Measurements from ENCODE around the gene SLIT3.

DNA sequence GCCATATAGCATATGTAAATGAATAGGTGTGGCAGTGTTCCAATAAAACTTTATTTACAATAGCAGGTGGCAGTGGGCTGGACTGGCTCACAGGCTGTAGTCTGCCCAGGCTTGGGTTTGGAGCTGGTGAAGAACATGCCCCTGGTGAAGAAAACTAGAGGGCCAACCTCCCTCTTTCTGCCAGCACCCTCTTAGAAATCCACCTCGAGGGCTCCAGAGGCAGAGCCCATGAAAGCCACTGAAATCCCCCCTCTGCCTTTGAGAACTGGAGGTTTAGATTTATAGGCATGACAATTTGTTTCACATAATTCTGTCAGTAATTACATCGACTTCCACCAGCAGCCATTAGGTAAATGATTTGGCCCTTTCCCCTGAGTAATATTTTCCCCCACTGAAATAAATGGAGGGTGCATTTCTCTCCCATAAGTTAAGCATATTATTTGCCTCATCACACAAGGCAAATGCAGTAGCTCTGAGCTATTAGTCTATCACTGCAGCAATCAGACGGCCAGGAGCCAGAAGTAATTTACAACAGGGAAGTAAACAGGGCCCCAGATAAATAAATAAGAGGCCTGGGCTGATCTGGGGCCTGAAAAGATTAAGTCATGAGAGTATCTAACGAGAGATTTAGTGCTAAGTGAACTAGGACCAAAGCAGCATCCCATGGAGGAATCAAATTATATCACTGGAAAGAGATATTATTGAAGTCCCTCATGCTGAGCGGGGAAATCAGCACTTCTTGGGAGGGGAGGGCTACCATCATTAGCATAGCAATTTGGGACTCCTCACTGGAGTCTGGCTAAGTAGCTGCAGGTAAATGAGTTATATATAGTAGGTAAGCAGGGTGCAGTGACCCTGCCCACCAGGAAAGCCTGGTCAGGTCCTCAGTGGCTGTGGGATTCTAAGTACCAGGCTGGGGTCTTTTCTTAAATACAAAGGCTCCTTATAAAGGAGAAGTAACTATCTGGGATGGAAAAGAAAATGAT lies 123.9 kb downstream of the SLIT3 start:
- no peak for TF ChIP-seq POLR2AphosphoS5 (IDR thresholded peaks at IDR 0.05; ENCODE audit: low read depth)
- TF ChIP-seq, protein P1, sequence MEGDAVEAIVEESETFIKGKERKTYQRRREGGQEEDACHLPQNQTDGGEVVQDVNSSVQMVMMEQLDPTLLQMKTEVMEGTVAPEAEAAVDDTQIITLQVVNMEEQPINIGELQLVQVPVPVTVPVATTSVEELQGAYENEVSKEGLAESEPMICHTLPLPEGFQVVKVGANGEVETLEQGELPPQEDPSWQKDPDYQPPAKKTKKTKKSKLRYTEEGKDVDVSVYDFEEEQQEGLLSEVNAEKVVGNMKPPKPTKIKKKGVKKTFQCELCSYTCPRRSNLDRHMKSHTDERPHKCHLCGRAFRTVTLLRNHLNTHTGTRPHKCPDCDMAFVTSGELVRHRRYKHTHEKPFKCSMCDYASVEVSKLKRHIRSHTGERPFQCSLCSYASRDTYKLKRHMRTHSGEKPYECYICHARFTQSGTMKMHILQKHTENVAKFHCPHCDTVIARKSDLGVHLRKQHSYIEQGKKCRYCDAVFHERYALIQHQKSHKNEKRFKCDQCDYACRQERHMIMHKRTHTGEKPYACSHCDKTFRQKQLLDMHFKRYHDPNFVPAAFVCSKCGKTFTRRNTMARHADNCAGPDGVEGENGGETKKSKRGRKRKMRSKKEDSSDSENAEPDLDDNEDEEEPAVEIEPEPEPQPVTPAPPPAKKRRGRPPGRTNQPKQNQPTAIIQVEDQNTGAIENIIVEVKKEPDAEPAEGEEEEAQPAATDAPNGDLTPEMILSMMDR (IDR thresholded peaks at IDR 0.05; ENCODE audit: insufficient read depth, low read length): no peak
- TF ChIP-seq, protein P2, sequence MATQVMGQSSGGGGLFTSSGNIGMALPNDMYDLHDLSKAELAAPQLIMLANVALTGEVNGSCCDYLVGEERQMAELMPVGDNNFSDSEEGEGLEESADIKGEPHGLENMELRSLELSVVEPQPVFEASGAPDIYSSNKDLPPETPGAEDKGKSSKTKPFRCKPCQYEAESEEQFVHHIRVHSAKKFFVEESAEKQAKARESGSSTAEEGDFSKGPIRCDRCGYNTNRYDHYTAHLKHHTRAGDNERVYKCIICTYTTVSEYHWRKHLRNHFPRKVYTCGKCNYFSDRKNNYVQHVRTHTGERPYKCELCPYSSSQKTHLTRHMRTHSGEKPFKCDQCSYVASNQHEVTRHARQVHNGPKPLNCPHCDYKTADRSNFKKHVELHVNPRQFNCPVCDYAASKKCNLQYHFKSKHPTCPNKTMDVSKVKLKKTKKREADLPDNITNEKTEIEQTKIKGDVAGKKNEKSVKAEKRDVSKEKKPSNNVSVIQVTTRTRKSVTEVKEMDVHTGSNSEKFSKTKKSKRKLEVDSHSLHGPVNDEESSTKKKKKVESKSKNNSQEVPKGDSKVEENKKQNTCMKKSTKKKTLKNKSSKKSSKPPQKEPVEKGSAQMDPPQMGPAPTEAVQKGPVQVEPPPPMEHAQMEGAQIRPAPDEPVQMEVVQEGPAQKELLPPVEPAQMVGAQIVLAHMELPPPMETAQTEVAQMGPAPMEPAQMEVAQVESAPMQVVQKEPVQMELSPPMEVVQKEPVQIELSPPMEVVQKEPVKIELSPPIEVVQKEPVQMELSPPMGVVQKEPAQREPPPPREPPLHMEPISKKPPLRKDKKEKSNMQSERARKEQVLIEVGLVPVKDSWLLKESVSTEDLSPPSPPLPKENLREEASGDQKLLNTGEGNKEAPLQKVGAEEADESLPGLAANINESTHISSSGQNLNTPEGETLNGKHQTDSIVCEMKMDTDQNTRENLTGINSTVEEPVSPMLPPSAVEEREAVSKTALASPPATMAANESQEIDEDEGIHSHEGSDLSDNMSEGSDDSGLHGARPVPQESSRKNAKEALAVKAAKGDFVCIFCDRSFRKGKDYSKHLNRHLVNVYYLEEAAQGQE (IDR thresholded peaks at IDR 0.05; ENCODE audit: insufficient replicate concordance, low read depth): no peak
- TF ChIP-seq GABPA (IDR thresholded peaks at IDR 0.05; ENCODE audit: low read depth): no peak
- no peak for TF ChIP-seq SPI1 (IDR thresholded peaks at IDR 0.05; ENCODE audit: borderline replicate concordance, low read depth)
